Chondrocyte (in vitro differentiated cells): ENCODE data around the gene UNC5A. TPM values are rescaled to one million over a fixed set of nuclear protein-coding genes. Genes with fewer than 3 reads are reported as not detected.

Experiments
- DNase-seq: peaks from one replicate; pipeline ENCODE4 v3.0.0; 2021; ENCODE audit warnings: mixed read lengths, low spot score
- H3K27ac Mint-ChIP-seq: one replicate; pipeline ENCODE4 v1.8.0; 2021; ENCODE audit warnings: mild to moderate bottlenecking, moderate library complexity, mixed read lengths; ENCODE audit not compliant: unreplicated experiment
- H3K27me3 Mint-ChIP-seq: 2 replicates; pipeline ENCODE4 v1.8.0; 2021; ENCODE audit warnings: low read depth, mixed read lengths
- H3K36me3 Mint-ChIP-seq: 2 replicates; pipeline ENCODE4 v1.8.0; 2021; ENCODE audit warnings: low read depth, mixed read lengths
- H3K4me1 Mint-ChIP-seq: 2 replicates; pipeline ENCODE4 v1.8.0; 2021; ENCODE audit warnings: low read depth, mild to moderate bottlenecking, mixed read lengths
- H3K4me3 Mint-ChIP-seq: one replicate; pipeline ENCODE4 v1.8.0; 2021; ENCODE audit warnings: mild to moderate bottlenecking, moderate library complexity, mixed read lengths; ENCODE audit not compliant: unreplicated experiment
- H3K9me3 Mint-ChIP-seq: 2 replicates; pipeline ENCODE4 v1.8.0; 2021; ENCODE audit warnings: low read depth, mixed read lengths
- total RNA-seq: library from RNA; stranded (reverse); gene quantifications from 3 replicates; pipeline ENCODE4 v1.2.1, GENCODE V29; 2021
- TF ChIP-seq, protein P1 (sequence below): fragments of 200-600 bp; sonication (generic); IDR thresholded peaks from 2 replicates; pipeline ENCODE4 v1.5.0; 2021; ENCODE audit warnings: antibody characterized with exemption, mild to moderate bottlenecking, moderate library complexity

Gene UNC5A
- total RNA-seq, 1 donor from 2014 or later: 0.15 TPM

DNA sequence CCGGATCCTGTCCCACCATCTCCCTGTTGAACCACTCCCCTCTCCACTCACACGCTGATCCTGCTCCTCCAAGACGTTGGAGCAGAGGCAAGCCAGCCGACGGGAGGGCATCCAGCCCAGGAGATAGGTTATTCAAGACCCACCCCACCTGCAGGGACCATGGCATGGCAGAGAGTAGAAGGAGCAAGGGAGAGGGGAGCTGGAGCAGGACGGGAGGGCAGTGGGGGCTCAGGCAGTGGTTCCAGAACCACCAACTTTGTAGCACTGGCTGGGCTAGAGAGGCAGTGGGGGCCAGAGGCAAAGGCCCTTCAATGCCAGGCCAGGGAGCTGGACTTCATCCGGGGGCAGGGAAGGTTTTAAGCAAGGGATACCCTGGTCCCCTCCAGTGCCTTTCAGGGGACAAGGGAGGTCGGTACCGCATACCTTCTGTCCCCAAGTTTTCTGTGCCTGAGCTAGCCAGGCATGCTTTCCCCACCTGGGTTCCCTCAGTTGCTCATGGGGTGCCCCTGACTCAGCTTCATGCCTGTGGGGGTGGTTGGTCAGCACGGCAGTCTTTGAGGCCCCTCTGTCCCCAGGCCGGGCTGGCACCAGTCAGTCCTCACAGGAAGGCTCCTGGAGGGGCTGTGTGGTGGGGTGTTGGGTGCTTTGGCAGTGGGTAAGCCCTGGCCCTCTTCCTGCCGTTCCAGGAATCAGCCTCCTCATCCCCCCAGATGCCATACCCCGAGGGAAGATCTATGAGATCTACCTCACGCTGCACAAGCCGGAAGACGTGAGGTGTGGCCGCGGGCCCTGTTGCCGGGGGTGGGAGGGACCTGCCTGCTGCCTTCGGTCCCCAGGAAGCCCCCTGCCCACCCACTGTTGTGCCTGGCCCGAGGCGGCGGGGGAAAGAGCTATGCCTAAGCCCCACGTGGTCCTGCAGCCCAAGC, 66.4 kb downstream of the UNC5A start:
- Mint-ChIP-seq H3K36me3 (no peaks in the 10 kb centered on the region), H3K27ac (no peak overlapping the region), H3K4me1 (no peaks in the 10 kb centered on the region), H3K4me3 (no peak overlapping the region), H3K27me3 (peaks cover 39% of the 10 kb centered on the region), H3K9me3 (no peaks in the 10 kb centered on the region)
- DNase-seq: no peak
- TF ChIP-seq, protein P1, sequence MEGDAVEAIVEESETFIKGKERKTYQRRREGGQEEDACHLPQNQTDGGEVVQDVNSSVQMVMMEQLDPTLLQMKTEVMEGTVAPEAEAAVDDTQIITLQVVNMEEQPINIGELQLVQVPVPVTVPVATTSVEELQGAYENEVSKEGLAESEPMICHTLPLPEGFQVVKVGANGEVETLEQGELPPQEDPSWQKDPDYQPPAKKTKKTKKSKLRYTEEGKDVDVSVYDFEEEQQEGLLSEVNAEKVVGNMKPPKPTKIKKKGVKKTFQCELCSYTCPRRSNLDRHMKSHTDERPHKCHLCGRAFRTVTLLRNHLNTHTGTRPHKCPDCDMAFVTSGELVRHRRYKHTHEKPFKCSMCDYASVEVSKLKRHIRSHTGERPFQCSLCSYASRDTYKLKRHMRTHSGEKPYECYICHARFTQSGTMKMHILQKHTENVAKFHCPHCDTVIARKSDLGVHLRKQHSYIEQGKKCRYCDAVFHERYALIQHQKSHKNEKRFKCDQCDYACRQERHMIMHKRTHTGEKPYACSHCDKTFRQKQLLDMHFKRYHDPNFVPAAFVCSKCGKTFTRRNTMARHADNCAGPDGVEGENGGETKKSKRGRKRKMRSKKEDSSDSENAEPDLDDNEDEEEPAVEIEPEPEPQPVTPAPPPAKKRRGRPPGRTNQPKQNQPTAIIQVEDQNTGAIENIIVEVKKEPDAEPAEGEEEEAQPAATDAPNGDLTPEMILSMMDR: no peak

DNA sequence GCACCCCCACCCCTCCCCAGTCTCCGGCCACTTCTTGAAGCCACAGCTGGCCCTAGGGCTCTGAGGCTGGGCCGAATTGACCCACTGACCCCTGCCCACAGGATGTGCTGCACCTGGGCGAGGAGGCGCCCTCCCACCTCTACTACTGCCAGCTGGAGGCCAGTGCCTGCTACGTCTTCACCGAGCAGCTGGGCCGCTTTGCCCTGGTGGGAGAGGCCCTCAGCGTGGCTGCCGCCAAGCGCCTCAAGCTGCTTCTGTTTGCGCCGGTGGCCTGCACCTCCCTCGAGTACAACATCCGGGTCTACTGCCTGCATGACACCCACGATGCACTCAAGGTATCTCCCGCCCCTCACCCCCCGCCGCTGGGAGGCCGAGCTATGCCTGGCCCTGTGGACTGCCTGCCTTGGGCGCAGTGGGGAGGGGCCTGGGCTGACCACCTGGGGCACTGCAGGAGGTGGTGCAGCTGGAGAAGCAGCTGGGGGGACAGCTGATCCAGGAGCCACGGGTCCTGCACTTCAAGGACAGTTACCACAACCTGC, 67.5 kb downstream of the UNC5A start:
- Mint-ChIP-seq H3K4me3 (no peak overlapping the region), H3K4me1 (no peaks in the 10 kb centered on the region), H3K27ac (no peak overlapping the region), H3K9me3 (no peaks in the 10 kb centered on the region), H3K36me3 (no peaks in the 10 kb centered on the region), H3K27me3 (peaks cover 42% of the 10 kb centered on the region)
- no peak for DNase-seq
- TF ChIP-seq, protein P1: no peak

- no peak overlapping the region for H3K4me3 Mint-ChIP-seq
- H3K27me3 Mint-ChIP-seq: peaks cover 43% of the 10 kb centered on the region
- H3K27ac Mint-ChIP-seq: no peak overlapping the region
- TF ChIP-seq, protein P1: no peak
- no peaks in the 10 kb centered on the region for H3K36me3 Mint-ChIP-seq
- no peaks in the 10 kb centered on the region for H3K4me1 Mint-ChIP-seq
- H3K9me3 Mint-ChIP-seq: no peaks in the 10 kb centered on the region
- no peak for DNase-seq
Measured at GRCh38 chr5:176878463-176878862, 68.1 kb downstream of the UNC5A start.

- H3K4me1 Mint-ChIP-seq: no peaks in the 10 kb centered on the region
- H3K27ac Mint-ChIP-seq: no peak overlapping the region
- peak; percentile 72 for DNase-seq
- H3K9me3 Mint-ChIP-seq: no peaks in the 10 kb centered on the region
- H3K27me3 Mint-ChIP-seq: peaks cover 39% of the 10 kb centered on the region
- TF ChIP-seq, protein P1: no peak
- no peak overlapping the region for H3K4me3 Mint-ChIP-seq
- no peaks in the 10 kb centered on the region for H3K36me3 Mint-ChIP-seq
Measured at GRCh38 chr5:176878906-176879662, 68.7 kb downstream of the UNC5A start.
